GM23338 (cell line): ENCODE data around the gene SNRNP27. TPM values are rescaled to one million over a fixed set of nuclear protein-coding genes. Genes with fewer than 3 reads are reported as not detected.

Experiments
- ATAC-seq: fragments of 200-7000 bp; cut with Tn5 transposase; 3 replicates; pipeline ENCODE4 v1.9.1; 2020
- DNase-seq: peaks from one replicate; pipeline ENCODE4 v3.0.0-alpha.2; 2015; ENCODE audit warnings: low spot score
- H2AFZ ChIP-seq: fragments of 200-600 bp; sonication (generic); 2 replicates; pipeline ENCODE4 v1.8.0; 2016; ENCODE audit warnings: antibody characterized with exemption, mild to moderate bottlenecking, moderate library complexity
- H3F3A ChIP-seq: fragments of 200-600 bp; sonication (generic); replicated peaks from 2 replicates; pipeline ENCODE4 v1.8.0; 2017; ENCODE audit warnings: antibody characterized with exemption, mixed run types, low read depth
- H3K27ac ChIP-seq: fragments of 200-600 bp; sonication (generic); 2 replicates; pipeline ENCODE4 v1.6.1; 2016; ENCODE audit warnings: low read depth
- H3K27me3 ChIP-seq: fragments of 200-600 bp; sonication (generic); 2 replicates; pipeline ENCODE4 v1.8.0; 2016; ENCODE audit warnings: mild to moderate bottlenecking, mixed run types, moderate library complexity; ENCODE audit not compliant: insufficient read depth
- H3K36me3 ChIP-seq: fragments of 200-600 bp; sonication (generic); 2 replicates; pipeline ENCODE4 v1.8.0; 2016; ENCODE audit warnings: mild to moderate bottlenecking; ENCODE audit not compliant: insufficient read depth
- H3K4me1 ChIP-seq: fragments of 200-600 bp; sonication (generic); 2 replicates; pipeline ENCODE4 v1.8.0; 2016; ENCODE audit warnings: mild to moderate bottlenecking, moderate library complexity; ENCODE audit not compliant: insufficient read depth
- H3K4me2 ChIP-seq: fragments of 200-600 bp; sonication (generic); 2 replicates; pipeline ENCODE4 v1.7.1; 2017; ENCODE audit warnings: mixed run types
- H3K4me3 ChIP-seq: fragments of 200-600 bp; sonication (generic); 2 replicates; pipeline ENCODE4 v1.6.1; 2016; ENCODE audit warnings: mixed run types
- H3K79me2 ChIP-seq: fragments of 200-600 bp; sonication (generic); replicated peaks from 2 replicates; pipeline ENCODE4 v1.8.0; 2017; ENCODE audit warnings: mild to moderate bottlenecking; ENCODE audit not compliant: insufficient read depth
- H3K9me2 ChIP-seq: fragments of 200-600 bp; sonication (generic); 2 replicates; pipeline ENCODE4 v1.8.0; 2017; ENCODE audit not compliant: insufficient read depth
- H4K20me1 ChIP-seq: fragments of 200-600 bp; sonication (generic); replicated peaks from 2 replicates; pipeline ENCODE4 v1.8.0; 2017; ENCODE audit warnings: mild to moderate bottlenecking; ENCODE audit not compliant: insufficient read depth
- H3K27ac Mint-ChIP-seq: 2 replicates; pipeline ENCODE4 v1.8.0; 2020; ENCODE audit warnings: inconsistent platforms, mild to moderate bottlenecking, moderate library complexity, mixed read lengths
- H3K27me3 Mint-ChIP-seq: 3 replicates; pipeline ENCODE4 v1.8.0; 2022; ENCODE audit warnings: low read depth, mild to moderate bottlenecking, moderate library complexity, mixed read lengths, inconsistent platforms; ENCODE audit not compliant: insufficient read depth, poor library complexity
- H3K36me3 Mint-ChIP-seq: 3 replicates; pipeline ENCODE4 v1.8.0; 2021; ENCODE audit warnings: low read depth, mild to moderate bottlenecking, inconsistent platforms, moderate library complexity, mixed read lengths
- H3K4me1 Mint-ChIP-seq: 3 replicates; pipeline ENCODE4 v1.8.0; 2020; ENCODE audit warnings: mild to moderate bottlenecking, inconsistent platforms, mixed read lengths
- H3K4me3 Mint-ChIP-seq: 3 replicates; pipeline ENCODE4 v1.8.0; 2021; ENCODE audit warnings: moderate library complexity, mild to moderate bottlenecking, inconsistent platforms, mixed read lengths
- H3K9me3 Mint-ChIP-seq: 3 replicates; pipeline ENCODE4 v1.8.0; 2020; ENCODE audit warnings: moderate library complexity, mild to moderate bottlenecking, inconsistent platforms, mixed read lengths
- CREB1 ChIP-seq: fragments of 250-450 bp; sonication (Bioruptor Pico); IDR thresholded peaks from 2 replicates; pipeline ENCODE4 v1.5.0; 2020; ENCODE audit warnings: low read depth, mild to moderate bottlenecking, moderate library complexity
- EZH2 ChIP-seq: fragments of 200-600 bp; sonication (generic); IDR thresholded peaks from one replicate; pipeline ENCODE4 v1.8.0; 2017; ENCODE audit warnings: antibody characterized with exemption, mild to moderate bottlenecking, low read depth; ENCODE audit not compliant: unreplicated experiment
- EZH2phosphoT487 ChIP-seq: fragments of 200-600 bp; sonication (generic); IDR thresholded peaks from one replicate; pipeline ENCODE4 v1.8.1; 2018; ENCODE audit warnings: antibody characterized with exemption; ENCODE audit not compliant: unreplicated experiment
- JUNB ChIP-seq: IDR thresholded peaks from one replicate; pipeline ENCODE4 v1.6.1; 2016; ENCODE audit warnings: antibody characterized with exemption; ENCODE audit not compliant: unreplicated experiment
- NANOG ChIP-seq: IDR thresholded peaks from 2 replicates; pipeline ENCODE4 v1.6.1; 2016; ENCODE audit warnings: antibody characterized with exemption, borderline replicate concordance
- POLR2AphosphoS5 ChIP-seq: IDR thresholded peaks from 2 replicates; pipeline ENCODE4 v1.6.1; 2016; ENCODE audit warnings: antibody characterized with exemption, low read depth
- STAT1 ChIP-seq: IDR thresholded peaks from one replicate; pipeline ENCODE4 v1.6.1; 2016; ENCODE audit warnings: antibody characterized with exemption; ENCODE audit not compliant: unreplicated experiment
- ZNF114 ChIP-seq: fragments of 250-450 bp; sonication (Bioruptor Pico); IDR thresholded peaks from 2 replicates; pipeline ENCODE4 v1.5.0; 2020; ENCODE audit warnings: mild to moderate bottlenecking, moderate library complexity
- ZNF331 ChIP-seq: fragments of 250-450 bp; sonication (Bioruptor Pico); IDR thresholded peaks from 2 replicates; pipeline ENCODE4 v1.5.0; 2020; ENCODE audit warnings: low read depth, mild to moderate bottlenecking, moderate library complexity
- polyA plus RNA-seq: library from polyadenylated mRNA; unstranded; fragments of >200 nt; fragmentation: Nextera tagmentation; extraction: Ambion mirVana; gene quantifications from 2 replicates; pipeline ENCODE4 v1.2.1, GENCODE V29; 2016
- total RNA-seq: library from RNA; depleted of rRNA; stranded (reverse); fragments of >200 nt; shearing (Covaris generic); gene quantifications from 2 replicates; pipeline ENCODE4 v1.2.3, GENCODE V29; 2014
- TF ChIP-seq, protein P1 (sequence below): IDR thresholded peaks from 2 replicates; pipeline ENCODE4 v1.6.1; 2016; ENCODE audit warnings: antibody characterized with exemption
- TF ChIP-seq, protein P2 (sequence below): IDR thresholded peaks from one replicate; pipeline ENCODE4 v1.6.1; 2018; ENCODE audit warnings: antibody characterized with exemption; ENCODE audit not compliant: unreplicated experiment
- TF ChIP-seq, protein P3 (sequence below): fragments of 250-450 bp; sonication (Bioruptor Pico); IDR thresholded peaks from 2 replicates; pipeline ENCODE4 v1.5.0; 2020; ENCODE audit warnings: mild to moderate bottlenecking, moderate library complexity
- TF ChIP-seq, protein P4 (sequence below), 2 experiments: fragments of 200-600 bp in 1 of 2; sonication (generic) in 1 of 2; conservative IDR thresholded peaks; 2 replicates each; pipeline versions ENCODE4 v1.5.1 to v1.6.1; 2016 to 2017; ENCODE audit warnings: antibody characterized with exemption in 2 of 2, low read depth in 2 of 2, mild to moderate bottlenecking in 2 of 2, moderate library complexity in 1 of 2

The SNRNP27 gene
- total and polyA plus RNA-seq, 2 experiments from 2014 or later: 54.3 to 133 TPM

DNA sequence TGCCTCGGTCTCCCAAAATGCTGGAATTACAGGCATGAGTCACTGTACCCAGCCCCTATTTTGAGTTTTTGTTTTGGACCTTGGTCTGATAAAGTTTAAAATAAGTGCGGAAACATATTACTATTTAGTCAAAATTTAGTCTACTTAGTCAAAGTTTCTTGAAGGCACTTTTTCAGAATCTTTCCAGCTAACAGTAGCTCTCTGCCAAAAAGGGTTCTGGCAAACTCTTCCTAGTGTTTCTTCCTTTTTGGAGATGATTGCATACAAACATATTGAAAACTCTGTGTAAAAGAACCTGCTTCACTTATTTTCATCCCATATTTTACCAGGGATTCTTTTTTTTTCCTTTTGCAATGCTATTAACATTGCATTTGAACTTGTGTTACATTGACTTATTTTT, 35.5 kb upstream of the SNRNP27 start:
- H3K4me1 ChIP-seq: no peaks in the 10 kb centered on the region
- H3K27me3 Mint-ChIP-seq: no peaks in the 10 kb centered on the region
- H3K27ac Mint-ChIP-seq: no peak overlapping the region
- DNase-seq (no peak), ATAC-seq (no peak)
- no peaks in the 10 kb centered on the region for H3K27me3 ChIP-seq
- H3K36me3 ChIP-seq: peaks cover 5% of the 10 kb centered on the region; the same call in 1 of the 2 replicates
- peak overlapping the region; percentile 72; the same call in 1 of the 2 replicates for H3K27ac ChIP-seq
- H3K4me3 ChIP-seq: no peak overlapping the region
- H3F3A ChIP-seq: no peaks in the 10 kb centered on the region
- H3K9me2 ChIP-seq: no peaks in the 10 kb centered on the region
- H3K9me3 Mint-ChIP-seq: no peaks in the 10 kb centered on the region
- H3K36me3 Mint-ChIP-seq: peaks cover 5% of the 10 kb centered on the region; the same call in 2 of the 3 replicates
- H2AFZ ChIP-seq: no peak overlapping the region
- no peaks in the 10 kb centered on the region for H4K20me1 ChIP-seq
- no peak for TF ChIP-seq EZH2
- no peak for TF ChIP-seq ZNF331 (CRISPR knock-in tag)
- no peak for TF ChIP-seq STAT1
- TF ChIP-seq, protein P1, sequence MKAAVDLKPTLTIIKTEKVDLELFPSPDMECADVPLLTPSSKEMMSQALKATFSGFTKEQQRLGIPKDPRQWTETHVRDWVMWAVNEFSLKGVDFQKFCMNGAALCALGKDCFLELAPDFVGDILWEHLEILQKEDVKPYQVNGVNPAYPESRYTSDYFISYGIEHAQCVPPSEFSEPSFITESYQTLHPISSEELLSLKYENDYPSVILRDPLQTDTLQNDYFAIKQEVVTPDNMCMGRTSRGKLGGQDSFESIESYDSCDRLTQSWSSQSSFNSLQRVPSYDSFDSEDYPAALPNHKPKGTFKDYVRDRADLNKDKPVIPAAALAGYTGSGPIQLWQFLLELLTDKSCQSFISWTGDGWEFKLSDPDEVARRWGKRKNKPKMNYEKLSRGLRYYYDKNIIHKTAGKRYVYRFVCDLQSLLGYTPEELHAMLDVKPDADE: no peak
- no peak for TF ChIP-seq NANOG
- no peak for TF ChIP-seq EZH2phosphoT487
- no peak for TF ChIP-seq JUNB
- TF ChIP-seq, protein P2, sequence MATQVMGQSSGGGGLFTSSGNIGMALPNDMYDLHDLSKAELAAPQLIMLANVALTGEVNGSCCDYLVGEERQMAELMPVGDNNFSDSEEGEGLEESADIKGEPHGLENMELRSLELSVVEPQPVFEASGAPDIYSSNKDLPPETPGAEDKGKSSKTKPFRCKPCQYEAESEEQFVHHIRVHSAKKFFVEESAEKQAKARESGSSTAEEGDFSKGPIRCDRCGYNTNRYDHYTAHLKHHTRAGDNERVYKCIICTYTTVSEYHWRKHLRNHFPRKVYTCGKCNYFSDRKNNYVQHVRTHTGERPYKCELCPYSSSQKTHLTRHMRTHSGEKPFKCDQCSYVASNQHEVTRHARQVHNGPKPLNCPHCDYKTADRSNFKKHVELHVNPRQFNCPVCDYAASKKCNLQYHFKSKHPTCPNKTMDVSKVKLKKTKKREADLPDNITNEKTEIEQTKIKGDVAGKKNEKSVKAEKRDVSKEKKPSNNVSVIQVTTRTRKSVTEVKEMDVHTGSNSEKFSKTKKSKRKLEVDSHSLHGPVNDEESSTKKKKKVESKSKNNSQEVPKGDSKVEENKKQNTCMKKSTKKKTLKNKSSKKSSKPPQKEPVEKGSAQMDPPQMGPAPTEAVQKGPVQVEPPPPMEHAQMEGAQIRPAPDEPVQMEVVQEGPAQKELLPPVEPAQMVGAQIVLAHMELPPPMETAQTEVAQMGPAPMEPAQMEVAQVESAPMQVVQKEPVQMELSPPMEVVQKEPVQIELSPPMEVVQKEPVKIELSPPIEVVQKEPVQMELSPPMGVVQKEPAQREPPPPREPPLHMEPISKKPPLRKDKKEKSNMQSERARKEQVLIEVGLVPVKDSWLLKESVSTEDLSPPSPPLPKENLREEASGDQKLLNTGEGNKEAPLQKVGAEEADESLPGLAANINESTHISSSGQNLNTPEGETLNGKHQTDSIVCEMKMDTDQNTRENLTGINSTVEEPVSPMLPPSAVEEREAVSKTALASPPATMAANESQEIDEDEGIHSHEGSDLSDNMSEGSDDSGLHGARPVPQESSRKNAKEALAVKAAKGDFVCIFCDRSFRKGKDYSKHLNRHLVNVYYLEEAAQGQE: no peak
- no peak for TF ChIP-seq ZNF114 (CRISPR knock-in tag)
- TF ChIP-seq, protein P3, sequence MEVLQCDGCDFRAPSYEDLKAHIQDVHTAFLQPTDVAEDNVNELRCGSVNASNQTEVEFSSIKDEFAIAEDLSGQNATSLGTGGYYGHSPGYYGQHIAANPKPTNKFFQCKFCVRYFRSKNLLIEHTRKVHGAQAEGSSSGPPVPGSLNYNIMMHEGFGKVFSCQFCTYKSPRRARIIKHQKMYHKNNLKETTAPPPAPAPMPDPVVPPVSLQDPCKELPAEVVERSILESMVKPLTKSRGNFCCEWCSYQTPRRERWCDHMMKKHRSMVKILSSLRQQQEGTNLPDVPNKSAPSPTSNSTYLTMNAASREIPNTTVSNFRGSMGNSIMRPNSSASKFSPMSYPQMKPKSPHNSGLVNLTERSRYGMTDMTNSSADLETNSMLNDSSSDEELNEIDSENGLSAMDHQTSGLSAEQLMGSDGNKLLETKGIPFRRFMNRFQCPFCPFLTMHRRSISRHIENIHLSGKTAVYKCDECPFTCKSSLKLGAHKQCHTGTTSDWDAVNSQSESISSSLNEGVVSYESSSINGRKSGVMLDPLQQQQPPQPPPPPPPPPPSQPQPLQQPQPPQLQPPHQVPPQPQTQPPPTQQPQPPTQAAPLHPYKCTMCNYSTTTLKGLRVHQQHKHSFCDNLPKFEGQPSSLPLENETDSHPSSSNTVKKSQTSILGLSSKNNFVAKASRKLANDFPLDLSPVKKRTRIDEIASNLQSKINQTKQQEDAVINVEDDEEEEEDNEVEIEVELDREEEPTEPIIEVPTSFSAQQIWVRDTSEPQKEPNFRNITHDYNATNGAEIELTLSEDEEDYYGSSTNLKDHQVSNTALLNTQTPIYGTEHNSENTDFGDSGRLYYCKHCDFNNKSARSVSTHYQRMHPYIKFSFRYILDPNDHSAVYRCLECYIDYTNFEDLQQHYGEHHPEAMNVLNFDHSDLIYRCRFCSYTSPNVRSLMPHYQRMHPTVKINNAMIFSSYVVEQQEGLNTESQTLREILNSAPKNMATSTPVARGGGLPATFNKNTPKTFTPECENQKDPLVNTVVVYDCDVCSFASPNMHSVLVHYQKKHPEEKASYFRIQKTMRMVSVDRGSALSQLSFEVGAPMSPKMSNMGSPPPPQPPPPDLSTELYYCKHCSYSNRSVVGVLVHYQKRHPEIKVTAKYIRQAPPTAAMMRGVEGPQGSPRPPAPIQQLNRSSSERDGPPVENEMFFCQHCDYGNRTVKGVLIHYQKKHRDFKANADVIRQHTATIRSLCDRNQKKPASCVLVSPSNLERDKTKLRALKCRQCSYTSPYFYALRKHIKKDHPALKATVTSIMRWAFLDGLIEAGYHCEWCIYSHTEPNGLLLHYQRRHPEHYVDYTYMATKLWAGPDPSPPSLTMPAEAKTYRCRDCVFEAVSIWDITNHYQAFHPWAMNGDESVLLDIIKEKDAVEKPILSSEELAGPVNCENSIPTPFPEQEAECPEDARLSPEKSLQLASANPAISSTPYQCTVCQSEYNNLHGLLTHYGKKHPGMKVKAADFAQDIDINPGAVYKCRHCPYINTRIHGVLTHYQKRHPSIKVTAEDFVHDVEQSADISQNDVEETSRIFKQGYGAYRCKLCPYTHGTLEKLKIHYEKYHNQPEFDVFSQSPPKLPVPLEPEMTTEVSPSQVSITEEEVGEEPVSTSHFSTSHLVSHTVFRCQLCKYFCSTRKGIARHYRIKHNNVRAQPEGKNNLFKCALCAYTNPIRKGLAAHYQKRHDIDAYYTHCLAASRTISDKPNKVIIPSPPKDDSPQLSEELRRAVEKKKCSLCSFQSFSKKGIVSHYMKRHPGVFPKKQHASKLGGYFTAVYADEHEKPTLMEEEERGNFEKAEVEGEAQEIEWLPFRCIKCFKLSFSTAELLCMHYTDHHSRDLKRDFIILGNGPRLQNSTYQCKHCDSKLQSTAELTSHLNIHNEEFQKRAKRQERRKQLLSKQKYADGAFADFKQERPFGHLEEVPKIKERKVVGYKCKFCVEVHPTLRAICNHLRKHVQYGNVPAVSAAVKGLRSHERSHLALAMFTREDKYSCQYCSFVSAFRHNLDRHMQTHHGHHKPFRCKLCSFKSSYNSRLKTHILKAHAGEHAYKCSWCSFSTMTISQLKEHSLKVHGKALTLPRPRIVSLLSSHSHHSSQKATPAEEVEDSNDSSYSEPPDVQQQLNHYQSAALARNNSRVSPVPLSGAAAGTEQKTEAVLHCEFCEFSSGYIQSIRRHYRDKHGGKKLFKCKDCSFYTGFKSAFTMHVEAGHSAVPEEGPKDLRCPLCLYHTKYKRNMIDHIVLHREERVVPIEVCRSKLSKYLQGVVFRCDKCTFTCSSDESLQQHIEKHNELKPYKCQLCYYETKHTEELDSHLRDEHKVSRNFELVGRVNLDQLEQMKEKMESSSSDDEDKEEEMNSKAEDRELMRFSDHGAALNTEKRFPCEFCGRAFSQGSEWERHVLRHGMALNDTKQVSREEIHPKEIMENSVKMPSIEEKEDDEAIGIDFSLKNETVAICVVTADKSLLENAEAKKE (CRISPR knock-in tag): no peak
- TF ChIP-seq CREB1: no peak
- TF ChIP-seq, protein P4, sequence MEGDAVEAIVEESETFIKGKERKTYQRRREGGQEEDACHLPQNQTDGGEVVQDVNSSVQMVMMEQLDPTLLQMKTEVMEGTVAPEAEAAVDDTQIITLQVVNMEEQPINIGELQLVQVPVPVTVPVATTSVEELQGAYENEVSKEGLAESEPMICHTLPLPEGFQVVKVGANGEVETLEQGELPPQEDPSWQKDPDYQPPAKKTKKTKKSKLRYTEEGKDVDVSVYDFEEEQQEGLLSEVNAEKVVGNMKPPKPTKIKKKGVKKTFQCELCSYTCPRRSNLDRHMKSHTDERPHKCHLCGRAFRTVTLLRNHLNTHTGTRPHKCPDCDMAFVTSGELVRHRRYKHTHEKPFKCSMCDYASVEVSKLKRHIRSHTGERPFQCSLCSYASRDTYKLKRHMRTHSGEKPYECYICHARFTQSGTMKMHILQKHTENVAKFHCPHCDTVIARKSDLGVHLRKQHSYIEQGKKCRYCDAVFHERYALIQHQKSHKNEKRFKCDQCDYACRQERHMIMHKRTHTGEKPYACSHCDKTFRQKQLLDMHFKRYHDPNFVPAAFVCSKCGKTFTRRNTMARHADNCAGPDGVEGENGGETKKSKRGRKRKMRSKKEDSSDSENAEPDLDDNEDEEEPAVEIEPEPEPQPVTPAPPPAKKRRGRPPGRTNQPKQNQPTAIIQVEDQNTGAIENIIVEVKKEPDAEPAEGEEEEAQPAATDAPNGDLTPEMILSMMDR (conservative IDR thresholded peaks at IDR 0.05; ENCODE audit: low read depth in 2 of 2): no peak
- no peak for TF ChIP-seq POLR2AphosphoS5
- H3K4me1 Mint-ChIP-seq: no peaks in the 10 kb centered on the region
- H3K4me2 ChIP-seq: no peak overlapping the region
- no peak overlapping the region for H3K4me3 Mint-ChIP-seq
- H3K79me2 ChIP-seq: no peaks in the 10 kb centered on the region
